B cell (primary cell): ENCODE results near the gene UPF3A. TPM values are rescaled to one million over a fixed set of nuclear protein-coding genes. Genes with fewer than 3 reads are reported as not detected.

Source experiments
- ATAC-seq: fragments of 200-7000 bp; cut with Tn5 transposase; one replicate; pipeline ENCODE4 v1.10.0; 2021; ENCODE audit warnings: low read depth, mild to moderate bottlenecking, moderate number of reproducible peaks, moderate library complexity
- CTCF ChIA-PET: fragments of 350-600 bp; sonication (Branson Sonifier 250); formaldehyde crosslinking; loops from one replicate; lab custom pipeline; 2021; ENCODE audit warnings: antibody characterized with exemption, inconsistent platforms; lab: Charles Lee
- POLR2A ChIA-PET: fragments of 350-600 bp; sonication (Branson Sonifier 250); formaldehyde crosslinking; loops from one replicate; lab custom pipeline; 2021; ENCODE audit warnings: antibody characterized with exemption; lab: Charles Lee
- DNase-seq: peaks from one replicate; pipeline ENCODE4 v3.0.0; 2013
- H2AFZ ChIP-seq: 2 replicates; pipeline ENCODE4 v1.6.1; 2012; ENCODE audit warnings: mild to moderate bottlenecking, low read depth, low read length; ENCODE audit not compliant: insufficient read depth, poor library complexity, severe bottlenecking
- H3K27ac ChIP-seq, 2 donors: 1 replicate in 1 of 2; 2 replicates in 1 of 2; pipeline ENCODE4 v1.5.1; 2012 to 2013; ENCODE audit warnings: low read length in 2 of 2, mild to moderate bottlenecking in 2 of 2, moderate library complexity in 1 of 2
- H3K27me3 ChIP-seq, 4 experiments: fragments of 200-600 bp in 1 of 4; sonication (generic) in 1 of 4; replicated peaks in 1 of 4; 1 replicate in 2 of 4; 2 replicates in 2 of 4; pipeline versions ENCODE4 v1.6.1 to v1.7.0; 2013 to 2016; ENCODE audit warnings: low read length in 3 of 4, mild to moderate bottlenecking in 2 of 4, mixed read lengths in 1 of 4, moderate library complexity in 1 of 4; ENCODE audit not compliant: insufficient read depth in 4 of 4, control insufficient read depth in 3 of 4; ENCODE audit errors: control extremely low read depth in 1 of 4
- H3K36me3 ChIP-seq, 2 experiments: replicated peaks in 1 of 2; 1 replicate in 1 of 2; 2 replicates in 1 of 2; pipeline versions ENCODE4 v1.6.1 to v1.7.1; 2013; ENCODE audit warnings: low read length in 1 of 2; ENCODE audit not compliant: insufficient read depth in 2 of 2, control insufficient read depth in 1 of 2; ENCODE audit errors: control extremely low read depth in 1 of 2, extremely low read depth in 1 of 2
- H3K4me1 ChIP-seq, 2 donors: fragments of 200-600 bp in 1 of 2; sonication (generic) in 1 of 2; 1 replicate in 1 of 2; 2 replicates in 1 of 2; pipeline versions ENCODE4 v1.5.1 to v1.6.1; 2013 to 2017; ENCODE audit warnings: low read length in 2 of 2; ENCODE audit not compliant: control insufficient read depth in 2 of 2, insufficient read depth in 2 of 2
- H3K4me2 ChIP-seq: replicated peaks from 2 replicates; pipeline ENCODE3; 2012; ENCODE audit warnings: mild to moderate bottlenecking, low read depth, low read length; ENCODE audit not compliant: poor library complexity, severe bottlenecking
- H3K4me3 ChIP-seq, 5 experiments: fragments of 200-600 bp in 1 of 5; sonication (generic) in 1 of 5; 1 replicate in 3 of 5; 2 replicates in 2 of 5; pipeline versions ENCODE4 v1.5.1 to v1.7.0; 2011 to 2016; ENCODE audit warnings: low read length in 4 of 5, mild to moderate bottlenecking in 4 of 5, low read depth in 2 of 5, control low read depth in 1 of 5, moderate library complexity in 1 of 5; ENCODE audit not compliant: insufficient read depth in 1 of 5; ENCODE audit errors: control extremely low read depth in 1 of 5, extremely low read depth in 1 of 5
- H3K79me2 ChIP-seq: fragments of 200-600 bp; sonication (generic); one replicate; pipeline ENCODE4 v1.6.0; 2016; ENCODE audit warnings: low read length; ENCODE audit not compliant: control insufficient read depth, insufficient read depth
- H3K9ac ChIP-seq: fragments of 200-600 bp; sonication (generic); 2 replicates; pipeline ENCODE4 v1.6.1; 2017; ENCODE audit warnings: mild to moderate bottlenecking, low read length, moderate library complexity
- H3K9me3 ChIP-seq, 3 donors: one replicate each; pipeline versions ENCODE4 v1.6.1 to v1.7.1; 2013; ENCODE audit warnings: low read length in 2 of 3; ENCODE audit not compliant: control insufficient read depth in 2 of 3, insufficient read depth in 1 of 3; ENCODE audit errors: control extremely low read depth in 1 of 3
- H4K20me1 ChIP-seq: 2 replicates; pipeline ENCODE4 v1.6.0; 2012; ENCODE audit warnings: mild to moderate bottlenecking, low read length; ENCODE audit not compliant: insufficient read depth, control insufficient read depth, poor library complexity, severe bottlenecking
- H3K27ac Mint-ChIP-seq: one replicate; pipeline ENCODE4 v1.8.0; 2021; ENCODE audit warnings: mixed read lengths
- H3K27me3 Mint-ChIP-seq: one replicate; pipeline ENCODE4 v1.8.0; 2021; ENCODE audit warnings: mixed read lengths
- H3K4me1 Mint-ChIP-seq: one replicate; pipeline ENCODE4 v1.8.0; 2021; ENCODE audit warnings: mixed read lengths
- H3K4me3 Mint-ChIP-seq: one replicate; pipeline ENCODE4 v1.8.0; 2021; ENCODE audit warnings: mixed read lengths
- H3K9me3 Mint-ChIP-seq: one replicate; pipeline ENCODE4 v1.8.0; 2022; ENCODE audit warnings: mixed read lengths; ENCODE audit not compliant: insufficient read depth
- EZH2 ChIP-seq: IDR thresholded peaks from 2 replicates; pipeline ENCODE4 v1.6.1; 2012; ENCODE audit warnings: borderline replicate concordance, low read depth, mild to moderate bottlenecking, moderate library complexity, low read length; ENCODE audit not compliant: insufficient read depth, poor library complexity, severe bottlenecking
- WGBS: methylation state at CpG from one replicate; pipeline ENCODE4 v1.1.5; 2013; ENCODE audit warnings: missing lambda C conversion rate; ENCODE audit not compliant: insufficient coverage; 5-methylcytosine and 5-hydroxymethylcytosine counted together
- intact Hi-C: fragments of 100-400 bp; cut with micrococcal nuclease; formaldehyde crosslinking; loops from one replicate; pipeline ENCODE4 v1.10.0; 2022
- polyA plus RNA-seq: library from polyadenylated mRNA; depleted of rRNA; stranded (reverse); fragments of >200 nt; gene quantifications from 2 replicates; pipeline ENCODE4 v1.2.3, GENCODE V29; 2012
- total RNA-seq, 2 donors: library from RNA; stranded (reverse); fragments of 120-200 nt in 1 of 2; gene quantifications; 1 replicate in 1 of 2; 2 replicates in 1 of 2; pipeline versions ENCODE4 v1.2.3 to v1.2.4, GENCODE V29; 2013 to 2022
- TF ChIP-seq, protein P1 (sequence below): fragments of 200-600 bp; IDR thresholded peaks from one replicate; pipeline ENCODE4 v1.8.0; 2022; ENCODE audit warnings: antibody characterized with exemption, mild to moderate bottlenecking

Gene UPF3A
- total and polyA plus RNA-seq, 2 donors (not counting 1 experiment from before 2014, with no cell fraction given), result 72.9 to 109 TPM

- WGBS, result 100% methylated on average over 2 of the region's 2 CpGs
- H3K4me2 ChIP-seq, result no peak overlapping the region
- no peak overlapping the region for H2AFZ ChIP-seq
- ChIA-PET CTCF (no interaction called here), POLR2A (no interaction called here)
- no peak overlapping the region for H3K4me3 ChIP-seq
- H3K27ac Mint-ChIP-seq, result no peak overlapping the region
- H3K36me3 ChIP-seq, result peaks cover 0 to 15% of the 10 kb centered on the region in 2 experiments
- no peaks in the 10 kb centered on the region for H3K27me3 Mint-ChIP-seq
- H3K4me1 ChIP-seq, result peaks cover 11 to 13% of the 10 kb centered on the region in 2 donors
- H3K9me3 Mint-ChIP-seq, result no peaks in the 10 kb centered on the region
- no peak overlapping the region for H3K4me3 Mint-ChIP-seq
- no peaks in the 10 kb centered on the region for H4K20me1 ChIP-seq
- H3K27ac ChIP-seq, result no peak overlapping the region
- no peak for TF ChIP-seq EZH2
- TF ChIP-seq, protein P1, sequence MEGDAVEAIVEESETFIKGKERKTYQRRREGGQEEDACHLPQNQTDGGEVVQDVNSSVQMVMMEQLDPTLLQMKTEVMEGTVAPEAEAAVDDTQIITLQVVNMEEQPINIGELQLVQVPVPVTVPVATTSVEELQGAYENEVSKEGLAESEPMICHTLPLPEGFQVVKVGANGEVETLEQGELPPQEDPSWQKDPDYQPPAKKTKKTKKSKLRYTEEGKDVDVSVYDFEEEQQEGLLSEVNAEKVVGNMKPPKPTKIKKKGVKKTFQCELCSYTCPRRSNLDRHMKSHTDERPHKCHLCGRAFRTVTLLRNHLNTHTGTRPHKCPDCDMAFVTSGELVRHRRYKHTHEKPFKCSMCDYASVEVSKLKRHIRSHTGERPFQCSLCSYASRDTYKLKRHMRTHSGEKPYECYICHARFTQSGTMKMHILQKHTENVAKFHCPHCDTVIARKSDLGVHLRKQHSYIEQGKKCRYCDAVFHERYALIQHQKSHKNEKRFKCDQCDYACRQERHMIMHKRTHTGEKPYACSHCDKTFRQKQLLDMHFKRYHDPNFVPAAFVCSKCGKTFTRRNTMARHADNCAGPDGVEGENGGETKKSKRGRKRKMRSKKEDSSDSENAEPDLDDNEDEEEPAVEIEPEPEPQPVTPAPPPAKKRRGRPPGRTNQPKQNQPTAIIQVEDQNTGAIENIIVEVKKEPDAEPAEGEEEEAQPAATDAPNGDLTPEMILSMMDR, result no peak
- ATAC-seq (no peak), DNase-seq (no peak)
- H3K27me3 ChIP-seq, result no peaks in the 10 kb centered on the region
- intact Hi-C loops, result no loop called here
- peaks cover 18% of the 10 kb centered on the region for H3K4me1 Mint-ChIP-seq
- peaks cover 13% of the 10 kb centered on the region for H3K79me2 ChIP-seq
- H3K9ac ChIP-seq, result no peak overlapping the region
- H3K9me3 ChIP-seq, result no peaks in the 10 kb centered on the region
These were observed 27.7 kb downstream of the UPF3A start for GRCh38 chr13:114309086-114309485.

DNA sequence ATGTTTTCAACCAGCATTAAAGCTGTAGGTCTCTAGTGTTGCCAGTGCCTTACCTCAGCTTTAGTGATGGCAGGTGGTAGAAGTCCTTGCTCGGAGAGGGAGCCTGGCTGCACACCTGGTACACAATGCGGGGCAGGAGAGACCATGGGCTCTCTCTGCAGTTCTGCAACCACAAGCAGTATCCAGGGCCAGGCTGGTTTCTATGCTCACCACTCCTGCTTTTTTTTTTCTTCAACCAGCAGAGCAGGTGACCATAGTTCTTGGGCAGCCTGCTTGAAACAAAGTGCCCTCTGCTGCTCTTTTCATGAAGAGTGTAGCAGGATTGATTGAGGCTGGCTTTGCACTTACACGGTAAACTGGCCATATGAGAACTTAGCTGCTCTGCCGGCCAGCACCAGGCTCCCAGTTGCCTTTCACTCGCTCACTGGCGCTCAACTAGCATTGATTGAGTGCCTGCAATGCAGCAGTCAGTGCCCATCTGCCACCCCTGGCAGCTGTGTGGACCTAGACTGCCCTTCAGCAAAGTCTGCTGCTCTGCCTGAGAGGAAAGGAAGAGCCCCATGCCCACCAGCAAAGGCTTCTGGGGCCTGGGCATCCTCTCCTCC, 28.5 kb downstream of the UPF3A start:
- peaks cover 14% of the 10 kb centered on the region in 2 donors for H3K4me1 ChIP-seq
- H3K4me3 ChIP-seq, result no peak overlapping the region
- no peaks in the 10 kb centered on the region for H3K9me3 ChIP-seq
- H3K27me3 ChIP-seq, result no peaks in the 10 kb centered on the region
- H3K79me2 ChIP-seq, result peaks cover 13% of the 10 kb centered on the region
- no peak overlapping the region for H2AFZ ChIP-seq
- no peak for ATAC-seq
- H3K9me3 Mint-ChIP-seq, result no peaks in the 10 kb centered on the region
- intact Hi-C loops, result no loop called here
- CTCF ChIA-PET, result interaction anchor here (0.5 kb wide), 1 partner anchor 17 kb away, joined by 3 read pairs; no protein-coding TSS in a partner anchor
- peaks cover 0 to 9% of the 10 kb centered on the region in 2 experiments for H3K36me3 ChIP-seq
- peaks cover 21% of the 10 kb centered on the region for H3K4me1 Mint-ChIP-seq
- H3K9ac ChIP-seq, result no peak overlapping the region
- no peaks in the 10 kb centered on the region for H4K20me1 ChIP-seq
- POLR2A ChIA-PET, result no interaction called here
- H3K27me3 Mint-ChIP-seq, result no peaks in the 10 kb centered on the region
- H3K27ac Mint-ChIP-seq, result no peak overlapping the region
- TF ChIP-seq EZH2, result no peak
- TF ChIP-seq, protein P1, result no peak
- no peak overlapping the region for H3K4me3 Mint-ChIP-seq
- H3K4me2 ChIP-seq, result no peak overlapping the region
- no peak overlapping the region for H3K27ac ChIP-seq
- 98% methylated on average over 6 of the region's 6 CpGs for WGBS
- no peak for DNase-seq
